GM19025 (cell line): Measurements from ENCODE around the gene PKP4.

Experiments
- ATAC-seq: cut with Tn5 transposase; IDR thresholded peaks from one replicate; pipeline ENCODE4 v1.9.1; 2021; ENCODE audit warnings: mild to moderate bottlenecking, low read depth, moderate library complexity; ENCODE audit not compliant: unreplicated experiment

The PKP4 gene

GRCh38 chr2:158635961-158636601 is 179.3 kb downstream of the PKP4 start:
- no peak for ATAC-seq

DNA sequence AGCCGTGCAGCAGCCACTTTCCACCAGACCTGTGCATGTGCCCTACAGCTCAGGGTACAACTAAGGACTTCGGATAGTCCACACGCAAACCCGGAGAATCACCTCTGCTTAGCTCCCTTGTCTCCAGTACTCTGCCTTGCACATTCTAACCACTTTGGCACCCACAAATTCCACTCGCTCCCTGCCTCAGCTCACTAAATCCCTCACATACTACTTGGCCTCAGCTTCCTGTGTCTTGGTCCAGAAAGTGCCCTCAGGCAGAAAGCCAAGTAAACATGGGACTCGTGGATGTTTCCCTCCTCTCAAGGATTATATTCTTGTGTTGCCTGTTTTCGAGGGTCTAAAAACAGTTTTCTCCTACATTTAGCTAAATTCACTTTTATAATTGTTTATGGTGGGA is 180.6 kb downstream of the PKP4 start:
- no peak for ATAC-seq

DNA sequence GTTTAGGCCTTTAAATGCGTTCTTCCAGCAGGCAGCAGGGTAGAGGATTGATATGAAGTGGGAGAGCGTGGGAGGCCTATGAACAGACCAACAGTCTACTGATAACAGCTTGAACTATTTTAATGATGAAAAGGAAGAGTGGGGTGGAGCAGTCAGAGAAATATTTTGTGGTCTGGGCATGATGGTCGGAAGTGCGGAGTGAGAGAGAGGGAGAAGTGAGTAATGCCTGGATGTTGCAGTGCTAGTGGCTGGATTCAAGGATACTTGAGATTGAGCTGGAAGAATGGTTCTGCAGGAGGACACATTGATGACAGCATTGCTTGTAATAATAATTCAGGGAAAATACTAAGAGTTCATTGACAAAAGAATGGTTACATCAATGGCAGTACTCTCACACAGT is 187.4 kb downstream of the PKP4 start:
- ATAC-seq: no peak

- ATAC-seq: no peak
Observed at GRCh38 chr2:158645299-158645698, 188.5 kb downstream of the PKP4 start.

GRCh38 chr2:158647436-158648231 is 190.9 kb downstream of the PKP4 start:
- ATAC-seq: no peak

GRCh38 chr2:158649846-158650245 is 193.1 kb downstream of the PKP4 start:
- no peak for ATAC-seq

DNA sequence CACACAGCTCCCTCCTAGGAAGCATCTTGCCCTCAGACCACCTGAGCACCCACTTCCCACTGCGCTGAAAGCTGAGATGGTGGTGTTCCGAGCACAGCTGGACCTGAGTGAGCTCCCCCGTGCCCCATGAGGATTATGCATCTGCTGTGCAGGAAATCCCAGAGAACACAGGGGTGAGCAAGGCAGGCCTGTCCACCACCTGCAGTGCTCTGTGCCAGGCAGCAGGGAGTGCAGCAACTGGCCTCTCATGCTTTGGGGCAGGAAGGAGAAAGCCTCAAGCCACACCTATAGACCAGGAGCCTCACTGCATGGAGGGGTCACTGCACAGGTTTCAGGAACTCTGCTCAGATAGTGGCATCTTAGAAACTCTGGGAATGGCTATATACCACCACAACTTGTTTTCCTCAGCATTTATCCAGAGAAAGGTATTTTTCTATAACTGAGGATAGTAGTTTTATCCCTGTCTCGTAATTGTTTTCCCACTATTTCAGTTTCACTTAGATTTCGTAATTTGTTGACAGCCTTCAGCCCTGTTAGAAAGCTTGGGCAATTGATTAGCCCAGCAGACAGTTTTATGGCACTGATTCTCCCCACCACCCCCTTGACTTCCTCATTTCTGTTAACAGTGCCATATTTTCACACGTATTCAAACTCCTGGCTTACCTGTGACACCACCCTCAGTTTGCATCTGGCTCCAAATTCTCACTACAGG is 194.1 kb downstream of the PKP4 start:
- no peak for ATAC-seq

GRCh38 chr2:158651358-158652057 is 194.8 kb downstream of the PKP4 start:
- no peak for ATAC-seq

- no peak for ATAC-seq
Observed at GRCh38 chr2:158655628-158656027, 198.9 kb downstream of the PKP4 start.

DNA sequence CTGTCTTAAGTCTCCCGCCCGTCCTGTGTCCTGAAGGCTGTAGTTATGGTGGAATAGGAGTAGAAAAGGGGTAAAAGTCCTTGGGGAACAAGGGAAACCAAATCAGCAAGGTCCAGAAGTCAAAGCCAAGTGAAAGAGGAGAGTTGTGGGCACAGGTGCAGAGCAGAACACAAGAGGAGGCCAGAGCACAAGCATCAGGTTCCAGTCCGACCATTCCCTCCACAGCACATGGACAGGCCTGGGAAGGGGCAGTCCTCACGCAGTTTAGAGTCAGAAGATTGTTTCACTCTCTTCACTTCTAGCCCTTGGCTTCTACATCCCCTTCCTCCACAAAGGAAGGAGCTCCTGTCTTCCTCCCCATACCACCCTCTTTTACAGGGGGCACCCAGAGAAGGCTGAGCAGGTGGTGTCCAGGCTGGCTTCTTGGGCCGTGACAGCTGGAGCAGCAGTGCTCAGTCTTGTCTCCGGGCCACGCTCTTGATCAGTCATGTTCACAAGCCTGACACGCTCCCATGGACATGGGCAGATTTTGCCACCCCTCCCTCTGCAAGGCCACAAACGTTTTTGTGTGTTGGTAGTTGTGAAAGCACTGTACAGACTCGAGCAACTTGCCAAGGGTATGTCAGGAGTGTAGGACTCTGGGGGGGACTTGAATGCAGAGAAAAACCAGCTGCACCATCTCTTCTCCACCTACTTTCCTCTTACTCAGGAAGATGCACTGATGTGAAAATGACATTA is 199.9 kb downstream of the PKP4 start:
- ATAC-seq: no peak

DNA sequence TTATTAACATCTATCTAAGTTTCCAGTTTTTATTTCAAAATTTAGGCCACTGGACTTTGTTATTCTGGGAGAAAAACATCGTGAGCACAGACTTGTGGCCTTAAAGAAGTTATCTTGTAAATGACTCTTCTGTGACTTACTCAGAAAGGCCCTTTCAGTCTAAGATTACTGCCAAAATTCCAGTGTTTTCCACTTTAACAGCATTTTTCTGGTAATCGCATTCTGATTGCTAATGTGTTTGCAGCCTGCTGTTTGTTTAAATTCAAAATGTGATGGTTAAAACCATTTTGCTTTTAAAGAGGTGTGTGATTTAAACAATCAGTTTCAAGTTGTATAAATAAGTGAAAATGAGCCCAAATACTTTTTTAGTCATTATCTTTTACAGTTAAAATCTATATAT is 201.6 kb downstream of the PKP4 start:
- no peak for ATAC-seq

DNA sequence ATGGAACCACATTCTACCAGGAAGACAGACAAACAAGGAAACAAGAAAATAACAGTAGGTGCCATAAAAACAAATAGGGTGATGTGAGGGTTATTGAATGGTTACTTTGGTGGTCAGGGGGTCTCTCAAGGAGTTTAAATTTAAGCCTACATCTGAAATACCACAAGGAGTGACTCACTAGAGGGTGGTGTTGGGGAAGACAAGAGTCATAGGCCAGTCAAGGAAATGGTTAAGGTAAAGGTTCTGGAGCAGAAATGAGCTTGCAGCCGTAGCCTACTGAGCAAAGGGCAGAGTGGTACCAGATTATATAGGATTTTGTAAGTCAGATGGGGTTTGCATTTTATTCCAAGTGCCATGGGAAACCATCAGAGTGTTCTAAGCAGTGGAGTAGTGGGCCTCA is 202.7 kb downstream of the PKP4 start:
- no peak for ATAC-seq

GRCh38 chr2:158661231-158661630 is 204.5 kb downstream of the PKP4 start:
- no peak for ATAC-seq

DNA sequence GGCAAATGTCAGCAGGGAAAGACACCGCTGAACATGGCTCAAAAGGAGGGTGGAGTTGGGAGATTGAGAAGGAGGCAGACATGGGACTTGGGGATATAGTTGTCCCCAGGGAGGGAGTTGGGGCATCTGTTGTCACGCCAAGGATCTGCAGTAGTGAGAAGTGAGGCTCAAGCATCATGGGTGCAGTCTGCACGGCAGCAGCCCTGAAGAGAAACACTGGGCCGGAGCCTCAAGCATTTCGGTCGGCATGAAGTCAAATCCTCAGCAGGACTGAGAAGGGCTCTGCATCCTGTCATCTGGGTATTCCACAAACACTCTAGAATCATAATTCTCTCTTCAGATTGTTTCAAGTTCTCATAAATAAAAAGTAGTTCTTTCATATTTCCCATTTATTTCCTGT is 205.7 kb downstream of the PKP4 start:
- no peak for ATAC-seq

- ATAC-seq: no peak
Observed at GRCh38 chr2:158663796-158664195, 207.0 kb downstream of the PKP4 start.

DNA sequence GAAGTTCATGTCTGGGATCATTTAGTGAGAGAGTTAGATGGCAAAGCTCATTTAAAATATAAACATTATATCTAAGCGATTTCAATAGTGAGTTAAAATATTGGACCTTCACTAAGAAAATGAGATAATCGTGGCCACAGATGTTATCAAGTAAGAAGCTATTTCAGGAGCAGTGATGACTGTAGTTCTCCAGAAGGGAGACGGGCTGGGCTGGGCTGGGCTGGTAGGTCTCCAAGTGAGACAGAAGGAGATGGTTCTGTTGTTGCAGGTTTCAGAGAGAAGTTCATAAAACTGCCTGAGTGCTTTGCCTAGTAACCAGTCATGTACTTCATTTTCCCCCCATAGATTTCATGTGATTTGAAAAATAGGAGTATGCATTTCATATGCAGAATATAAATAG is 208.2 kb downstream of the PKP4 start:
- no peak for ATAC-seq

DNA sequence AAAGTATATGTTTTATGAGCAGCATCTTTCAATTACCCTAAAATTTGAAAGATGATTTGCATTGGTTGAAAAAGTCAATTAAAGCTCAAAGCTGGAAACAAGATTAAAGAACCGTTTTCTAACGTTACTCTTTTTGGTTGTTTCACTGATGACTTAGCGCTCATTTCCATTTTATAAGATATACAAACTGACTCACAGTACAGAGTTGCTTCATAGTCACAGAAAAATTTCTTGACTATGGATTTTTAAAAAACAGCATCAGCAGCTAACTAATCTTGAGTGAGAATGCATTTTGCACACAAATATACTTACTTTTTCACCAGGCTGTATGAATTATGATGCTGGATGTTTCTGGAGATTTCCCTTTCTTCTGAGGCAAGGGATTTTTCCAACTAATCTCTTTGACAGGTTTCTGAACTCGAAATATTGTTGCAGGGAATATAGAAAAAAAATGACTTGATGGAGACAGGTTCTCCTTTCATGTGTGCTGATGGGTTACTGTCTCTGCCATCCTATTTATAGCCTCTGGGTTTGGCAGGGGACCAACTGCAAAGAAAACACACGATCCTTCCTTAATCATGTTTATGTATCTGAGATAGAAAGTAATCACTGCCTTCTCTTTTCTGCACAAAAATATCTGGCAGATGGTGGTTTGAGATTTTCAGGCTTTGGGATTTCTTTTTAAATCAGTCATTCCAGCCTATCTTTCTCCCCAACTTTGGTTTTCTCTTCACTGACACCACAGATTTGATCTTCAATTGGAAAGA is 209.0 kb downstream of the PKP4 start:
- no peak for ATAC-seq

- no peak for ATAC-seq
Observed at GRCh38 chr2:158666969-158667368, 210.2 kb downstream of the PKP4 start.

DNA sequence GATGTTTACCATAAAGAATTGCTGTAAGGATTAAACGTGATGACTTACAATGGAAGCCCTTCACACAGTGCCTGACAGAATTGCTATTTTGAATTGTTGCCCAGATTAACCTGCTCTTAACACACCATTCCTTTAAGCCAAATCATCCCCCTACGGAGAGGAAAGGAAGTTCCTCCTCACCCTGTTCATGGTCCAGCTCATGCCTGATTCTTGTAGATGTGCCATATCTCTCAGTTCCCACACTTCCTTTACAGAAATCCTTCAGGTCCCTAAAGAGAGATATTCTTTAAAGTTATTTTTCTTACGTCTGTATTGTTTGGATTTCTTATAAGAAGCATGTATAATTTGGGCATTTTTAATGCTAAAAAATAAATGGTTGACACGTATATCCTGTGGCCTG is 210.8 kb downstream of the PKP4 start:
- ATAC-seq: no peak
